ENCODE results near the gene CAMK2D.

Gene CAMK2D

GRCh38 chr4:113499696-113500095, 261.8 kb downstream of the CAMK2D start:
- no peaks in the 10 kb centered on the region for H3K4me1 ChIP-seq (ENCODE audit: control insufficient read depth, insufficient read depth, low read length)
- no peaks in the 10 kb centered on the region for H3K27me3 ChIP-seq (ENCODE audit: control insufficient read depth, insufficient read depth, low read length)
- H3K36me3 ChIP-seq (ENCODE audit: control insufficient read depth, insufficient read depth, low read length) = peaks cover 6% of the 10 kb centered on the region
- H3K9ac ChIP-seq (ENCODE audit: low read depth, low read length) = no peak overlapping the region
- peaks cover 4% of the 10 kb centered on the region for H3K9me3 ChIP-seq (ENCODE audit: control insufficient read depth, insufficient read depth, low read length)
- no peak overlapping the region for H3K4me3 ChIP-seq (ENCODE audit: low read depth, low read length)

GRCh38 chr4:113499166-113499565, 262.4 kb downstream of the CAMK2D start:
- Histone ChIP-seq H3K9ac (ENCODE audit: low read depth, low read length) (no peak overlapping the region), H3K4me1 (ENCODE audit: control insufficient read depth, insufficient read depth, low read length) (no peaks in the 10 kb centered on the region), H3K9me3 (ENCODE audit: control insufficient read depth, insufficient read depth, low read length) (peaks cover 4% of the 10 kb centered on the region), H3K27me3 (ENCODE audit: control insufficient read depth, insufficient read depth, low read length) (no peaks in the 10 kb centered on the region), H3K4me3 (ENCODE audit: low read depth, low read length) (no peak overlapping the region), H3K36me3 (ENCODE audit: control insufficient read depth, insufficient read depth, low read length) (peaks cover 6% of the 10 kb centered on the region)

DNA sequence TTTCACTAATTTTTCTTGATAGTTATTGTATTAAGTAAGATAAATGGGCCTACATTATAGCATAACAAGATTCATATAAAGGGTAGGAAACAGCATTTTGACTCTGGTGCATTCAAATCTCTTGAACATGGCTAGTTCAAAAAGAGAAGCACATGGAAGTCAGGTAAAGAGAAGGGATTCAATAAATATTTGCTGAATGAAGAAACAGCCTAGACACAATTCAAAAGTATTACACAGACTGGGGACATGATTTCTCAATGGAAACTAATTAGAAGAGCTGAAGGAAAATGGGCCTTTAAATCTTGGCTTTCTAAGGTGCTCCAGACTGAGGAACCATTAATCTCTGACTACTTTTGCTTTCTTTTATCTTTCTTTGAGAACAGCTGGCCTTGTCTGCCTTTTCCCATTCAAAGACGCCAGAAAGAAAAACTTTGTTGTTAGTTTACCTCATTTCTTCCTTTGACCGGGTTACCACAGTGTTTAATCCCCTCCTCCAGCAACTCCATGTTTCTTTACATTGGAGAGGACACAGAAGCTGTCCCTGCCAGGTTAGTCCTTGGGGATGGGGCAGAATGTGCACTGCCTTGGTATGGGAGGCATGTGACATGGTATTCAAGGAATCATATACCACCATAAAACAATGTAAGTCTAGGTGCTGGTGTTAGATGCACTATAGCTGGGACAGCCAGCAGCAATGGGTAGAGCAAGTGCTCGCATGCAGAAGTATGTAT, 264.2 kb downstream of the CAMK2D start:
- H3K9ac ChIP-seq (ENCODE audit: low read depth, low read length) = no peak overlapping the region
- no peaks in the 10 kb centered on the region for H3K4me1 ChIP-seq (ENCODE audit: control insufficient read depth, insufficient read depth, low read length)
- no peak overlapping the region for H3K4me3 ChIP-seq (ENCODE audit: low read depth, low read length)
- H3K27me3 ChIP-seq (ENCODE audit: control insufficient read depth, insufficient read depth, low read length) = no peaks in the 10 kb centered on the region
- peaks cover 4% of the 10 kb centered on the region for H3K9me3 ChIP-seq (ENCODE audit: control insufficient read depth, insufficient read depth, low read length)
- peaks cover 6% of the 10 kb centered on the region for H3K36me3 ChIP-seq (ENCODE audit: control insufficient read depth, insufficient read depth, low read length)

GRCh38 chr4:113496698-113497097, 264.8 kb downstream of the CAMK2D start:
- Histone ChIP-seq H3K27me3 (ENCODE audit: control insufficient read depth, insufficient read depth, low read length) (no peaks in the 10 kb centered on the region), H3K4me1 (ENCODE audit: control insufficient read depth, insufficient read depth, low read length) (no peaks in the 10 kb centered on the region), H3K9me3 (ENCODE audit: control insufficient read depth, insufficient read depth, low read length) (peaks cover 4% of the 10 kb centered on the region), H3K4me3 (ENCODE audit: low read depth, low read length) (no peak overlapping the region), H3K36me3 (ENCODE audit: control insufficient read depth, insufficient read depth, low read length) (peaks cover 6% of the 10 kb centered on the region), H3K9ac (ENCODE audit: low read depth, low read length) (no peak overlapping the region)

DNA sequence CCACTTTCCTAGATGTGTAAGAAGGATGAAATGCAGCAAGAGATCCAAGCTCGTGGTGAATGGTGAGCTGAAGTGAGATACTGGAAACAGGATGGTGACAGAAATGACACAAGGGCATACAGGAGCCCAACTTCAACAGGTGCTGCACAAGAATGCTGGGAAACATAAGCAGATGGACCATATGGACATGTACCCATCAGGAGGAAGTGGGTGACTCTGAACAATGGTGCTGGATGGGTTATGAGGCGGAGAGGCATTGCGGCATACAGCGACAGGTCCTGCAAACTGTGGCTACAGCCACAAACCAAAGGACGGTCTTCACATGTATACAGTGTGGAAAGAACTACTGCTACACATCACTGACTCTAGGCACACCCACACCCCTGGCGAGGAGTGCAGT, 265.7 kb downstream of the CAMK2D start:
- H3K9me3 ChIP-seq (ENCODE audit: control insufficient read depth, insufficient read depth, low read length) = peaks cover 4% of the 10 kb centered on the region
- no peak overlapping the region for H3K4me3 ChIP-seq (ENCODE audit: low read depth, low read length)
- no peaks in the 10 kb centered on the region for H3K4me1 ChIP-seq (ENCODE audit: control insufficient read depth, insufficient read depth, low read length)
- peaks cover 6% of the 10 kb centered on the region for H3K36me3 ChIP-seq (ENCODE audit: control insufficient read depth, insufficient read depth, low read length)
- no peaks in the 10 kb centered on the region for H3K27me3 ChIP-seq (ENCODE audit: control insufficient read depth, insufficient read depth, low read length)
- H3K9ac ChIP-seq (ENCODE audit: low read depth, low read length) = no peak overlapping the region

- H3K4me3 ChIP-seq (ENCODE audit: low read depth, low read length) = no peak overlapping the region
- no peaks in the 10 kb centered on the region for H3K36me3 ChIP-seq (ENCODE audit: control insufficient read depth, insufficient read depth, low read length)
- H3K9me3 ChIP-seq (ENCODE audit: control insufficient read depth, insufficient read depth, low read length) = no peaks in the 10 kb centered on the region
- no peaks in the 10 kb centered on the region for H3K4me1 ChIP-seq (ENCODE audit: control insufficient read depth, insufficient read depth, low read length)
- H3K9ac ChIP-seq (ENCODE audit: low read depth, low read length) = no peak overlapping the region
- H3K27me3 ChIP-seq (ENCODE audit: control insufficient read depth, insufficient read depth, low read length) = no peaks in the 10 kb centered on the region
These were observed 278.4 kb downstream of the CAMK2D start for GRCh38 chr4:113483131-113483530.

GRCh38 chr4:113482325-113482724, 279.2 kb downstream of the CAMK2D start:
- Histone ChIP-seq H3K4me3 (ENCODE audit: low read depth, low read length) (no peak overlapping the region), H3K4me1 (ENCODE audit: control insufficient read depth, insufficient read depth, low read length) (no peaks in the 10 kb centered on the region), H3K36me3 (ENCODE audit: control insufficient read depth, insufficient read depth, low read length) (no peaks in the 10 kb centered on the region), H3K9me3 (ENCODE audit: control insufficient read depth, insufficient read depth, low read length) (no peaks in the 10 kb centered on the region), H3K9ac (ENCODE audit: low read depth, low read length) (no peak overlapping the region), H3K27me3 (ENCODE audit: control insufficient read depth, insufficient read depth, low read length) (no peaks in the 10 kb centered on the region)

DNA sequence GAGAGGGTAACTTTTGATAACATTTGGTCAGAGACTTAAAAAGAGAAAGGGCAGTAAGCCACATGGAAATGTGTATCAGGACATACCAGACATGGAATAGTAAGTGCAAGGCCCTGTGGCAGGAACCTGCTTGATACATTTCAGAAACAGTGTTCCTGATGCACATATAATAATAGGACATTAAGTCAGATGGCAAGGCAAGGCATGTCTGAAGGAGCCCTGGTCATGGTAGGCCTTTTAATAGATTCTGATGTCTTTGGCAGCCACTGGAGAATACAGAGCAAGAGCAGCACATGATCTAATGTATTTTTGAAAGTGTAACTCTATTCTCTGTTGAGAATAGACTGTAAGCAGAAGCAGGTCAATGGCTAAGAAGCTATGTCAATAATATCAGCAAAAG, 279.7 kb downstream of the CAMK2D start:
- H3K4me3 ChIP-seq (ENCODE audit: low read depth, low read length) = no peak overlapping the region
- no peak overlapping the region for H3K9ac ChIP-seq (ENCODE audit: low read depth, low read length)
- no peaks in the 10 kb centered on the region for H3K9me3 ChIP-seq (ENCODE audit: control insufficient read depth, insufficient read depth, low read length)
- H3K27me3 ChIP-seq (ENCODE audit: control insufficient read depth, insufficient read depth, low read length) = no peaks in the 10 kb centered on the region
- H3K4me1 ChIP-seq (ENCODE audit: control insufficient read depth, insufficient read depth, low read length) = no peaks in the 10 kb centered on the region
- H3K36me3 ChIP-seq (ENCODE audit: control insufficient read depth, insufficient read depth, low read length) = no peaks in the 10 kb centered on the region

DNA sequence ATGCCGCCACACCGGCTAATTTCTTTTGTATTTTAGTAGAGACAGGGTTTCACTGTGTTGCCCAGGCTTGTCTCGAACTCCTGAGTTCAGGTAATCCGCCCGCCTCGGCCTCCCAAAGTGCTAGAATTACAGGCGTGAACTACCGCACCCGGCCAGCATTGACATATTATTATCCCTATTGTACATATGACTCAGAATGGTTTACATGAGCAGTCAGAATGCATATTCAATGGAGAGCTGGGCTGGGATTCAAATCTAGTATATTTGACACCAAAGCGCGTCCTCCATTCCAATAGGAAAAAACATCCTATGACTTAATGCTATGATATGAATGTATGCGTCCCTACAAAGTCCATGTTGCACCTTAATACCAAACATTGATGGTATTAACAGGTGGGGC, 281.4 kb downstream of the CAMK2D start:
- H3K4me3 ChIP-seq (ENCODE audit: low read depth, low read length) = no peak overlapping the region
- H3K9me3 ChIP-seq (ENCODE audit: control insufficient read depth, insufficient read depth, low read length) = no peaks in the 10 kb centered on the region
- no peak overlapping the region for H3K9ac ChIP-seq (ENCODE audit: low read depth, low read length)
- H3K36me3 ChIP-seq (ENCODE audit: control insufficient read depth, insufficient read depth, low read length) = no peaks in the 10 kb centered on the region
- H3K27me3 ChIP-seq (ENCODE audit: control insufficient read depth, insufficient read depth, low read length) = no peaks in the 10 kb centered on the region
- no peaks in the 10 kb centered on the region for H3K4me1 ChIP-seq (ENCODE audit: control insufficient read depth, insufficient read depth, low read length)

DNA sequence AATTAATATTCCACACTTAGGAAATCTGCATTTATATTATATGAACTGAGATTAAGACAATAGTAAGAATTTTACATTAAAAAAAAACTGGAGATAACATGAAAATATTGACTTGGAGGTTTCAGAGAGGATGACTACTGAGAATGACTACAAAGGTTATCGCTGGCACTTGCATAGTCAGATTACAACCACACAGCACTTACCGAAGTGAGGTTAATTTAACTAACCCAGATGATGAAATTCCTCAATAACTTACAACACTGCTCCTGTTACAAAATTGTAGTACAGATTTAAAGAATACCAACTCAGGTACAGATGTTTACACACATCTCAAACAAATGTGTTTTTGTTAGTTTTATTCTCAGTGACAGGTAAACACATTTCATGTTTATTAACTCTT, 283.5 kb downstream of the CAMK2D start:
- Histone ChIP-seq H3K9ac (ENCODE audit: low read depth, low read length) (no peak overlapping the region), H3K4me3 (ENCODE audit: low read depth, low read length) (no peak overlapping the region), H3K27me3 (ENCODE audit: control insufficient read depth, insufficient read depth, low read length) (no peaks in the 10 kb centered on the region), H3K9me3 (ENCODE audit: control insufficient read depth, insufficient read depth, low read length) (no peaks in the 10 kb centered on the region), H3K36me3 (ENCODE audit: control insufficient read depth, insufficient read depth, low read length) (no peaks in the 10 kb centered on the region), H3K4me1 (ENCODE audit: control insufficient read depth, insufficient read depth, low read length) (no peaks in the 10 kb centered on the region)

GRCh38 chr4:113476800-113477199, 284.7 kb downstream of the CAMK2D start:
- H3K4me3 ChIP-seq (ENCODE audit: low read depth, low read length) = no peak overlapping the region
- no peaks in the 10 kb centered on the region for H3K36me3 ChIP-seq (ENCODE audit: control insufficient read depth, insufficient read depth, low read length)
- H3K27me3 ChIP-seq (ENCODE audit: control insufficient read depth, insufficient read depth, low read length) = no peaks in the 10 kb centered on the region
- H3K4me1 ChIP-seq (ENCODE audit: control insufficient read depth, insufficient read depth, low read length) = no peaks in the 10 kb centered on the region
- no peak overlapping the region for H3K9ac ChIP-seq (ENCODE audit: low read depth, low read length)
- H3K9me3 ChIP-seq (ENCODE audit: control insufficient read depth, insufficient read depth, low read length) = no peaks in the 10 kb centered on the region

GRCh38 chr4:113474017-113474416, 287.5 kb downstream of the CAMK2D start:
- Histone ChIP-seq H3K36me3 (ENCODE audit: control insufficient read depth, insufficient read depth, low read length) (no peaks in the 10 kb centered on the region), H3K4me1 (ENCODE audit: control insufficient read depth, insufficient read depth, low read length) (peaks cover 4% of the 10 kb centered on the region), H3K27me3 (ENCODE audit: control insufficient read depth, insufficient read depth, low read length) (no peaks in the 10 kb centered on the region), H3K9me3 (ENCODE audit: control insufficient read depth, insufficient read depth, low read length) (no peaks in the 10 kb centered on the region), H3K9ac (ENCODE audit: low read depth, low read length) (no peak overlapping the region), H3K4me3 (ENCODE audit: low read depth, low read length) (no peak overlapping the region)

Data from iPS-15b (cell line).